Heart right ventricle (tissue), 16 donors: ENCODE results near the gene SPPL2C. TPM values are rescaled to one million over a fixed set of nuclear protein-coding genes. Genes with fewer than 3 reads are reported as not detected.

Experiments
- ATAC-seq, 8 donors: fragments of 200-7000 bp; cut with Tn5 transposase; one replicate each; pipeline ENCODE4 v1.9.1; 2020; ENCODE audit warnings: mild to moderate bottlenecking in 8 of 8, moderate library complexity in 8 of 8, moderate number of reproducible peaks in 1 of 8
- DNase-seq, 2 donors: peaks; one replicate each; pipeline ENCODE4 v3.0.0-alpha.2; 2020
- H3K27ac ChIP-seq, 10 donors: fragments of 200-600 bp; sonication (generic) in 2 of 10; one replicate each; pipeline versions ENCODE4 v1.5.0 to v1.8.0; 2020 to 2022; ENCODE audit warnings: mild to moderate bottlenecking in 3 of 10
- H3K27me3 ChIP-seq, 7 donors: fragments of 200-600 bp; one replicate each; pipeline ENCODE4 v1.8.0; 2021 to 2022; ENCODE audit warnings: mild to moderate bottlenecking in 2 of 7
- H3K36me3 ChIP-seq, 9 donors: fragments of 200-600 bp; sonication (generic) in 1 of 9; one replicate each; pipeline versions ENCODE4 v1.5.0 to v1.8.0; 2020 to 2022; ENCODE audit warnings: mild to moderate bottlenecking in 2 of 9
- H3K4me1 ChIP-seq, 9 donors: fragments of 200-600 bp; sonication (generic) in 1 of 9; one replicate each; pipeline versions ENCODE4 v1.5.0 to v1.8.0; 2020 to 2022; ENCODE audit warnings: mild to moderate bottlenecking in 4 of 9
- H3K4me3 ChIP-seq, 10 donors: fragments of 200-600 bp; sonication (generic) in 2 of 10; one replicate each; pipeline versions ENCODE4 v1.5.0 to v1.8.0; 2020 to 2022; ENCODE audit warnings: mild to moderate bottlenecking in 7 of 10, moderate library complexity in 2 of 10
- H3K9me3 ChIP-seq, 11 donors: fragments of 200-600 bp in 10 of 11; sonication (generic) in 2 of 11; one replicate each; pipeline versions ENCODE4 v1.5.0 to v1.8.0; 2013 to 2022; ENCODE audit warnings: mild to moderate bottlenecking in 2 of 11, control low read depth in 1 of 11, moderate library complexity in 1 of 11
- CTCF ChIP-seq, 9 donors: fragments of 200-600 bp; sonication (generic) in 2 of 9; IDR thresholded peaks; one replicate each; pipeline versions ENCODE4 v1.5.0 to v1.8.0; 2021 to 2022; ENCODE audit warnings: antibody characterized with exemption in 9 of 9, mild to moderate bottlenecking in 5 of 9, moderate library complexity in 1 of 9
- WGBS, 2 donors: extraction: QIAGEN DNeasy Blood & Tissue Kit; methylation state at CpG; one replicate each; pipeline ENCODE4 v1.1.7; 2013; ENCODE audit warnings: inconsistent platforms in 1 of 2; 5-methylcytosine and 5-hydroxymethylcytosine counted together
- intact Hi-C, 10 donors: fragments of 100-400 bp; cut with DNase I; formaldehyde crosslinking; loops; one replicate each; pipeline versions ENCODE4 v1.11.1 to v1.14.2; 2022
- polyA plus RNA-seq, 2 donors: library from polyadenylated mRNA; stranded (reverse); fragments of 200-250 nt; gene quantifications; one replicate each; pipeline ENCODE4 v1.2.3, GENCODE V29; 2013
- total RNA-seq, 10 donors: library from RNA; stranded (reverse); fragmentation: NEBNext Ultra II Directional in 3 of 10; extraction: Animal tissue kit (Norgen Biotek cat#: 25700) in 3 of 10; gene quantifications; one replicate each; pipeline versions ENCODE4 v1.2.1 to v1.2.4, GENCODE V29; 2021 to 2023
- donor health status: Arrhythmogenic right ventricular cardiomyopathy.
- donor health status: ischemic (EF 13 %, LVEDD 7.1; RV severe dilation, severe dysfunction).
- donor health status: healthy with polysubstance abuse.
- donor health status: DM: no; HTN: yes; CAD: no.
- donor health status: DM: no; HTN: no; CAD: no.
- donor health status: ischemic (EF 25% LVEDD 6.9; RV normal size, moderate dysfunction).
- donor health status: ischemic (EF 25% LVEDD 5.7; RV mildly dilated, moderate dysfunction).
- donor health status: healthy.
- donor health status: DM: yes; HTN: yes; CAD: no.
- donor health status: Ischemic cardiomyopathy.
- donor health status: ischemic (EF 35%, LVEDD 5.7; RV mildly dilated, moderate dysfunction).
- donor health status: nonischemic (EF 11% LVEDD 7.7; RV severe dilation, severe dysfunction).
- donor health status: DM: yes; HTN: yes; CAD: no.
- donor health status: PGD.
- donor health status: ischemic (EF 29% LVEDD 5.4; RV normal size, mild dysfunction).
- donor health status: nonischemic (EF 23%, LVEDD 6.1; RV moderate dilation, normal function).

SPPL2C gene
- total and polyA plus RNA-seq, 12 donors, result not detected

- intact Hi-C loops, result no loop called here
- Histone ChIP-seq H3K4me3 (no peak overlapping the region), H3K9me3 (no peaks in the 10 kb centered on the region), H3K27me3 (peaks cover 0 to 53% (median 14%) of the 10 kb centered on the region in 7 donors), H3K4me1 (no peaks in the 10 kb centered on the region), H3K27ac (no peak overlapping the region), H3K36me3 (no peaks in the 10 kb centered on the region)
- TF ChIP-seq CTCF (IDR thresholded peaks at IDR 0.05), result no peak
- WGBS, 2 donors, result 64 to 66% methylated on average over 3 of the region's 3 CpGs
- ATAC-seq (no peak), DNase-seq (no peak)
These were observed 29.5 kb downstream of the SPPL2C start for GRCh38 chr17:45874151-45874550.

GRCh38 chr17:45876539-45876938 is 31.9 kb downstream of the SPPL2C start:
- intact Hi-C loops, result no loop called here
- Histone ChIP-seq H3K36me3 (no peaks in the 10 kb centered on the region), H3K4me1 (no peaks in the 10 kb centered on the region), H3K4me3 (no peak overlapping the region), H3K27me3 (peaks cover 0 to 53% (median 15%) of the 10 kb centered on the region in 7 donors), H3K9me3 (no peaks in the 10 kb centered on the region), H3K27ac (no peak overlapping the region)
- 81 to 87% methylated on average over 3 of the region's 3 CpGs for WGBS, 2 donors
- DNase-seq (no peak), ATAC-seq (no peak)
- no peak for TF ChIP-seq CTCF (IDR thresholded peaks at IDR 0.05)

- ATAC-seq, result no peak
- Histone ChIP-seq H3K27me3 (peaks cover 0 to 56% (median 13%) of the 10 kb centered on the region in 7 donors), H3K27ac (no peak overlapping the region), H3K4me3 (no peak overlapping the region), H3K36me3 (no peaks in the 10 kb centered on the region), H3K9me3 (no peaks in the 10 kb centered on the region), H3K4me1 (no peaks in the 10 kb centered on the region)
- WGBS, 2 donors, result 75 to 83% methylated on average over 1 of the region's 1 CpG
- intact Hi-C loops, result no loop called here
- no peak for DNase-seq
- no peak for TF ChIP-seq CTCF (IDR thresholded peaks at IDR 0.05)
These were observed 32.8 kb downstream of the SPPL2C start for GRCh38 chr17:45877467-45877866.

- intact Hi-C loops, result no loop called here
- 84 to 90% methylated on average over 2 of the region's 2 CpGs for WGBS, 2 donors
- H3K27me3 ChIP-seq, result peaks cover 0 to 25% (median 5%) of the 10 kb centered on the region in 7 donors
- TF ChIP-seq CTCF (IDR thresholded peaks at IDR 0.05), result no peak
- no peak overlapping the region for H3K4me3 ChIP-seq
- no peaks in the 10 kb centered on the region for H3K4me1 ChIP-seq
- H3K9me3 ChIP-seq, result peaks cover 0 to 8% (median 0%) of the 10 kb centered on the region in 11 donors
- no peak overlapping the region for H3K27ac ChIP-seq
- ATAC-seq (no peak), DNase-seq (no peak)
- no peaks in the 10 kb centered on the region for H3K36me3 ChIP-seq
These were observed 38.4 kb downstream of the SPPL2C start for GRCh38 chr17:45883063-45883462.
